ACC112 (cell line): ENCODE results near the gene ASIC1.

Experiments
- H2AFZ ChIP-seq: fragments of 200-600 bp; sonication (generic); one replicate; pipeline ENCODE4 v1.6.0; 2017; ENCODE audit warnings: antibody characterized with exemption, low read length; ENCODE audit not compliant: unreplicated experiment
- H3K27ac ChIP-seq: fragments of 200-600 bp; sonication (generic); 2 replicates; pipeline ENCODE4 v1.5.1; 2014; ENCODE audit warnings: low read depth, mild to moderate bottlenecking, antibody characterized with exemption, low read length, moderate library complexity
- H3K27me3 ChIP-seq: fragments of 200-600 bp; sonication (generic); 2 replicates; pipeline ENCODE4 v1.6.1; 2014; ENCODE audit warnings: mild to moderate bottlenecking, antibody characterized with exemption, low read length, moderate library complexity, mixed read lengths; ENCODE audit not compliant: insufficient read depth
- H3K36me3 ChIP-seq: fragments of 200-600 bp; sonication (generic); 2 replicates; pipeline ENCODE4 v1.6.1; 2016; ENCODE audit warnings: mild to moderate bottlenecking, antibody characterized with exemption, low read length, moderate library complexity, mixed read lengths; ENCODE audit not compliant: insufficient read depth
- H3K4me1 ChIP-seq: fragments of 200-600 bp; sonication (generic); one replicate; pipeline ENCODE4 v1.6.1; 2016; ENCODE audit warnings: low read length, mixed read lengths; ENCODE audit not compliant: insufficient read depth, unreplicated experiment, control insufficient read depth
- H3K4me3 ChIP-seq: fragments of 200-600 bp; sonication (generic); 2 replicates; pipeline ENCODE4 v1.5.1; 2014; ENCODE audit warnings: mild to moderate bottlenecking, low read depth, low read length
- H3K79me2 ChIP-seq: fragments of 200-600 bp; sonication (generic); one replicate; pipeline ENCODE4 v1.6.0; 2016; ENCODE audit warnings: low read length; ENCODE audit not compliant: control insufficient read depth, unreplicated experiment, insufficient read depth

ASIC1 gene

DNA sequence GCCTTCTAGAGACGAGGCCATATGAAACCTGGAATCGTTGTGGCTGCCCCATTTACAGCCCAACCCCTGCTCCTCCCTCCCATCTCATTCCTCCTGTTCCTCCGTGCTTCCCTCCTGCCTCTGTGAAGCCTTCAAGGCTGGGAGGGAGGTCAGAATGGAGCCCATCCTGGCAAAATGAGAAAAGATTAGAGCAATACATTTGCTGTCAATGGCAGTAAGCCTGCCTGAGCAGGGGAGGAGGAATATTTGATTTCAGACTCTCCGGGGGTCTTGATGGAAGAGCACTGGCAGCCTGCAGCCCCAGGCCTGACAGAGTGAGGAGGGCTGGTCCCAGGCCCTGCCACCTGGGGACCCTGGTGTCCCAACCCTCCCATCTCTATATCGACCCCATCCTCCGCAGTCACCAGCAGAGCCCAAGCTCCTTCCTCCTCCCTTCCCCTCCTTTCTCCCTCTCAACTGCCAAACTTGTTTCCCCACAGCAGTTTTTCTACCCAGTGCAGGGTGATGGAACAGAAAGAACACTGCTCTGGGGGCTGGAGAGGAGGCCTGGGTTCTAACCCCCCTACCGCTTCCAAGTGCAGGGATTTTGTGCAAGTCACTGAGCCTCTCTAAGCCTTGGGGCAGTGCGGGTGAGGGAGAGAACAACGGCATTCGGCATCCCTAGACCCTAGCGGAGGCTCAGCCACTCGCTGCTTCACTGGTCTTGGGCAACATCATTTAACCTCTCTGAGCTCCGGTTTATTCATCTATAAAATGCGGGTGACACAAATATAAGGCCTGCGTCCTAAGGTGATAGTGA, 16.1 kb upstream of the ASIC1 start:
- no peaks in the 10 kb centered on the region for H3K27me3 ChIP-seq
- no peaks in the 10 kb centered on the region for H3K79me2 ChIP-seq
- H3K27ac ChIP-seq, result no peak overlapping the region
- no peaks in the 10 kb centered on the region for H3K4me1 ChIP-seq
- no peak overlapping the region for H3K4me3 ChIP-seq
- H3K36me3 ChIP-seq, result no peaks in the 10 kb centered on the region
- H2AFZ ChIP-seq, result no peak overlapping the region

DNA sequence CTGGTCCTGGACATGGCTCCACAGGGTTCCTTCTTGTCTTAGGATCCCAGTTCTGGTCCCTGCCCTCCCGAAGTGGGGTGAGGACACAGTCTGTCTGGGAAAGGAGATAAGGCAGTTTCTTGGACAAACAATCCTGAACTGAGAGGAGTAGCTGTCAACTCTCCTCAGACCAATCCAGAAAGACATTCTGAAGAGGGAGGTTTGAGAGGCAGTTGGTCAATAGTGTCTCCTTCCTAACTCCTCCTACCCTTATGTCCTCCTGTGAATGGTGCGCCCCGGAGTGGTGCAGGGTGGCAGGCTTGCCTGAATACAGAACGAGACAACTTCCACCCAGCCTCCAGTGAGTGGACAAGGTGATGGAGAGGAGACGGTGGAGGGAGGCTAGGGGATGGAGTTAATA, 15.4 kb upstream of the ASIC1 start:
- Histone ChIP-seq H3K4me3 (no peak overlapping the region), H3K36me3 (no peaks in the 10 kb centered on the region), H3K27me3 (no peaks in the 10 kb centered on the region), H2AFZ (no peak overlapping the region), H3K4me1 (no peaks in the 10 kb centered on the region), H3K27ac (no peak overlapping the region), H3K79me2 (no peaks in the 10 kb centered on the region)

DNA sequence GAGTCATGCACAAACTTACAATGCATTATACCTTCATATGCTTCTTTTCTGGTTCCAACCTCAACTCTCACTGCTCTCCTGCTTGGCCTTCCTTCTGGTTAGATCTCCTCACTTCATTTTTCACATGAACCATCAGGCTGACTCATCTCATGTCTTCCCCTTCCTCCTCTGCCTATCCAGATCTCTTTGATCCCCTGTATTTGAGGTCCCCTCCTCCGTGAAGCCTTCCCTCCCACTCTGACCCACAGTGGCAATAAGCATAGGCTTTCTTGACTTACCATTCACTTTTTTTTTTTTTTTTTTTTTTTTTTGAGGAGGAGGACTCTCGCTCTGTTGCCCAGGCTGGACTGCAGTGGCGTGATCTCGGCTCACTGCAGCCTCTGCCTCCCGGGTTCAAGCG, 14.7 kb upstream of the ASIC1 start:
- Histone ChIP-seq H3K79me2 (no peaks in the 10 kb centered on the region), H3K27ac (no peak overlapping the region), H2AFZ (no peak overlapping the region), H3K4me3 (no peak overlapping the region), H3K27me3 (no peaks in the 10 kb centered on the region), H3K4me1 (no peaks in the 10 kb centered on the region), H3K36me3 (no peaks in the 10 kb centered on the region)

DNA sequence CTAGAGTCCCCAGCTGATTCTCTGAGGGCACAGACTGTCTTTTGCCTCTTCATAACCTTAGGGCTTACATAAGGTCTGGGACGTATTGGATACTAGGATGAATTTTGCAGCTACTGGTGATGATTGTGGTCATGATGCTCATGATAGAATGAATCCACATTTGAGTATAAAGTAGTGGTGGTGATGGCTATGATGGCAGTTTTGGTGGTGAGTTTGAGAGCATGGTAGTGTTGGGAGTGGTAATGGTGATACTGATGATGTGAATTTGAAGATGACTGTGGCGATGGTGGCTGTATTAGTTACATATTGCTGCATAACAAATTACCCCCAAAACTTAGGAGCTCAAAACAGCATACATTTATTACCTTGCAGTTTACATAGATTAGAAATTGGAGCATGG, 14.1 kb upstream of the ASIC1 start:
- H3K4me3 ChIP-seq, result no peak overlapping the region
- H2AFZ ChIP-seq, result no peak overlapping the region
- no peaks in the 10 kb centered on the region for H3K4me1 ChIP-seq
- no peaks in the 10 kb centered on the region for H3K79me2 ChIP-seq
- H3K36me3 ChIP-seq, result no peaks in the 10 kb centered on the region
- no peak overlapping the region for H3K27ac ChIP-seq
- no peaks in the 10 kb centered on the region for H3K27me3 ChIP-seq

DNA sequence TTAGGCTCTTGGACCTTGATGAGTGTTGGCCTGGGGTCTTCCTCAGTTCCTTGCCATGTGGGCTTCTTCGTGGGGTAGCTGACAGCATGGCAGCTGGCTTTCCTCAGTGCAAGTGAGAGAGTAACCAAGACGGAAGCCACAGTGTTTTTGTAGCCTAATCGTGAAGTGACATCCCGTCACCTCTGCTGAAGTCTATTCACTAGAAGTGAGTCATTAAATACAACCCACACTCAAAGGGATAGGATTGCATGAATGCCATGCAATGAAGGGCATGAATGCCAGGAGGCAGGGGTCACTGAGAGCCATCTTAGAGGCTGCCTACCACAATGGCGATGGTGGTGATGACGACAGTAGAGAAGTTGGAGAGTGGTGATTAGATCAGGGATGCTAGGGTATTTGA, 13.5 kb upstream of the ASIC1 start:
- Histone ChIP-seq H3K79me2 (no peaks in the 10 kb centered on the region), H2AFZ (no peak overlapping the region), H3K36me3 (no peaks in the 10 kb centered on the region), H3K27me3 (no peaks in the 10 kb centered on the region), H3K4me1 (no peaks in the 10 kb centered on the region), H3K27ac (no peak overlapping the region), H3K4me3 (no peak overlapping the region)

DNA sequence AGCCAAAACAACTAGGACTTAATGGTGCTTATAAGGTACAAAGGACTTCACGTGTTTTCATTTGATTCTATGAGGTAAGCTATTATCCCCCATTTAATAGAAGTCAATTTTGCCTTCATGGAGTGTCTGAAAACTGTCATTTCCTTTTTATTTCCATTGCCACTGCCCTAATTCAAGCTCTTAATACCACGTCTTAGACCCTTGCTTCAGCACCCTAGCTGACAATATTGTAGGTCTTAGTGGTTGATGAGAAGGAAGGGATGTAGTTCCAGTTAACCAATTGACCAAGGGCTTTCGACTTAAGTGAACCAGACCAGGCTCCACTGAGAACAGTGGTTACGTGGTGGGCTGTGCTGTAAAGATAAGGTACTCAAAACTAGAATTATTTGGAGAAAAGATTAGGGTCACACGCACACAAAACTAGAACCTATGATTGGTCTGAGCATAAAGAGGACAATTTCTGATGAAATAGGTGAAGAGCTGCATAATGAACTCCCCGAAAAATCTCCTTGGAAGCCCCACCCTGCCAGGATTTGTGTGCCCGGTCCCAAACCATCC, 9.6 kb upstream of the ASIC1 start:
- H2AFZ ChIP-seq, result no peak overlapping the region
- H3K4me3 ChIP-seq, result no peak overlapping the region
- no peaks in the 10 kb centered on the region for H3K4me1 ChIP-seq
- peaks cover 22% of the 10 kb centered on the region for H3K27me3 ChIP-seq
- H3K27ac ChIP-seq, result no peak overlapping the region
- no peaks in the 10 kb centered on the region for H3K79me2 ChIP-seq
- no peaks in the 10 kb centered on the region for H3K36me3 ChIP-seq

DNA sequence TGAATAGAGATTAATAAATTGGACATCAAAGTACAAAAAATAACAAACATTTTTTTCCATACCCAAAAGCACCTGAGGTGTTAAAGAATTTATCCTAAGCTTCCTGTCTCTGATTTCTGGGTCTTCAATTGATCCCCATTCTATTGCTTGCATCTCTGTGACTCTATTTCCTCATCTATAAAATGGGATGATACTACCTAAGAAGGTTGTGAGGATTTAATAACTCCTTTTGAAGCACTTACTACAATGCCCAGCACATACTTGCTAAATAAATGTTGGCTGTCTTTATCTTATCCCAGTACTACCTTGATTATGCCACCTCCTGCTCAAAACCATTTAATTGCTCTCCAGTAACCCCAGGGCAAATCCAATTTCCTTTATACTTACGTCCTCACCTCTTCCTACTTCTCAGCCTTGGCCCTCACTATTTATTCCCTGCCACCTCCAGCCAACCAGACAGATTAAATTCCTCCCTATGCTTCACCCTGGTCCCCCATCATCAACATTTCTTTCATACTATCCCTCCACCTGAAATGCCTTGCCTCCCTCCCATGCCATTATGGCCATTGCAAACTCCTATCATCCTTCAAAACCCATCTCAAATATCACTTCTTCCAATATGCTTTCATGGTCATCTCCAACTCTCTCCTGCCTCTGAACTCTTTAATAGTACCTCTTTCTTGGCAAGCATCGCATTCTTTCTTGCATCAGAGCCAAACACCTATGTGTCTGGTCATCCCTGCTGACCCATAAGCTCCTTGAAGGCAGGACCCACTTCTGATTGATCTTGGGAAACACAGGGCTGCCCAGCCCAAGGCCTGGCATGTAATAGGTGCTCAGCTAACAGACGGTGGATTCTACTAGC, 7.9 kb upstream of the ASIC1 start:
- Histone ChIP-seq H3K36me3 (no peaks in the 10 kb centered on the region), H3K79me2 (no peaks in the 10 kb centered on the region), H3K27ac (no peak overlapping the region), H3K4me3 (no peak overlapping the region), H2AFZ (no peak overlapping the region), H3K27me3 (peaks cover 28% of the 10 kb centered on the region), H3K4me1 (no peaks in the 10 kb centered on the region)

DNA sequence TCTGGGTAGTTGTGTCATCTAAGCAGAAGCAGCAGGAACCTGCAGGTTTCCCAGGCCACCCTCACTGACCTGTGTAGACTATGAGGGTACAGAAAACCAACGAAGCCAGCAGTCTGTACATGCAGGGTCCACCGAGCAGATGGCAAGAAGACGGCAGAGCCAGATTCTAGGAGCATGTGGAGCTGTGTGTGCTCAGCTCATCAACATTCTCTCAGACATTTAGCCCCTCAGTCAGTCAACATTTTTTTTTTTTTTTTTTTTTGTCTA, 7.3 kb upstream of the ASIC1 start:
- peaks cover 28% of the 10 kb centered on the region for H3K27me3 ChIP-seq
- H3K36me3 ChIP-seq, result no peaks in the 10 kb centered on the region
- no peaks in the 10 kb centered on the region for H3K4me1 ChIP-seq
- no peak overlapping the region for H2AFZ ChIP-seq
- H3K4me3 ChIP-seq, result no peak overlapping the region
- no peaks in the 10 kb centered on the region for H3K79me2 ChIP-seq
- no peak overlapping the region for H3K27ac ChIP-seq

DNA sequence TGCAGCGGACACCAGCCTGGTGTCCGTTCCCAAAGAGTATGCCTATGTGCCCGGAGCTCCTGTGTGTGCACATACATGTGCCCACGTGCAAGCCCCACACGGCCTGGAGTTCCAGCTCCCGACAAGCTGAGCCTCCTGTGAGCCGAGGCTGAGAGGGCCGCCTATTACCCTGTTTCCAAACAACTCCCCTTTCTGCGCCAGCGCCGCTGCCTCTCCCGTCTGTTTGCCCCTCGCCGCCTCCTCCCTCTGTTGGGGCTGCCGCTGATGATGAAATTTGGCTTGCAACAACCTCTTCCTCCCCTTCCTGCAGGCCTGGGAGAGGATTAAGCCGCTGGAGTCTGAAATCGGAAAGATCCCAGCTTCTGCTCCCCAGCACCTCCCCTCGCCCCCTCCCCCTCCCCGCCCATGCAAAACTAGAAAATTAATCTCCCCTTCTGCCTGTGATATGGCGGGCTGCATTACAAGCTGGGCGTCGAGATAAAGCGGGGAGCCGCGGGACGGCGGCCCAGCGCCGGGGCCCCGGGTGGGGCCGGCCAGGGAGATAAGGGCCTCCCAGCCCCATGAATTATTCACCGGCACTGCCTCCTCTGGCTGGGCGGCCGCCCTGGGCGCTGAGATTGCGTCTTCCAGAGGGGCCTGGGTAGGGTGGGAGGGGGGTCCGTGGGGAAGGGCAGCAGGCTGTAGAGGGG, 6.8 kb upstream of the ASIC1 start:
- H2AFZ ChIP-seq, result peak overlapping the region; percentile 91

DNA sequence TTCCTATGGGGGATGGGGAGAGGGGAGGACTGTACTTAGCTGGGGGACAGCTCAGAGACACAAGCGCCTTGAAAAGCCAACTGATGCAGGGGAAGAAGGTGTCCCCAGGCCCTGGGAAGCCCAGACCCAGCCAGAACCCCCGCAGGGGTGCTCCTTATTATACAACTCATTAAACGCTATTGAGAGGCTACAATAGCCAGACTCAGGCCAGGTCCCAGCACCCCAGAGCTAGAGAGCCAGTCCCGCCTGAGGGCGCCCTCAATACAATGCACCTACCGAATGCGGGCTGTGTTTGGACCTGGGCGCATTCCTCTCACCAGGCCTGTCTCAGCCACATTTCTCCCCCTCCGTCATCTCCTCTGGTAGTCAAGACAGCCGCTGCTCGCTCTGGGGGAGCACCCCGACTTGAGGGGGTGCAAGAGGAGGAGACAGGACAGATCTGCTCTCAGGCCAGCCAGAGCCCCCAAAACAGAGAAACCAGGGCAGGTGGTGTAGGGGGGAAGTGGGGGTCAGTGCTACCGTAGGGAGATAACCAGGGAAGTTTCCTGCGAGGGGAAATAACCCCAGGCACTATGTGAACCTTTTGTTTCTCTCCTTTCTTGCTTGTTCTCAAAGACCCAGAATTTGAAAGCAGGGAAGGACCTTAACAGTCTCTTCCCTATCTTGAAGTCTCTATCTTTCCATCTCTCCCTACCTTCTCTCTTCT, 6.1 kb upstream of the ASIC1 start:
- no peaks in the 10 kb centered on the region for H3K36me3 ChIP-seq
- H3K4me1 ChIP-seq, result no peaks in the 10 kb centered on the region
- no peaks in the 10 kb centered on the region for H3K79me2 ChIP-seq
- H3K4me3 ChIP-seq, result no peak overlapping the region
- no peak overlapping the region for H2AFZ ChIP-seq
- H3K27me3 ChIP-seq, result peaks cover 29% of the 10 kb centered on the region
- H3K27ac ChIP-seq, result no peak overlapping the region

More for the DNA sequence above, 6.8 kb upstream of the ASIC1 start:
- Histone ChIP-seq H3K4me1 (no peaks in the 10 kb centered on the region), H3K4me3 (peak overlapping the region; percentile 63), H3K27ac (no peak overlapping the region), H3K27me3 (peaks cover 28% of the 10 kb centered on the region), H3K36me3 (no peaks in the 10 kb centered on the region), H3K79me2 (no peaks in the 10 kb centered on the region)
